H9 (cell line): ENCODE results near the gene MAN2C1. TPM values are rescaled to one million over a fixed set of nuclear protein-coding genes. Genes with fewer than 3 reads are reported as not detected.

Source experiments
- DNase-seq: peaks from one replicate; pipeline ENCODE4 v3.0.0-alpha.2; 2017
- H2AFZ ChIP-seq: one replicate; pipeline ENCODE4 v1.6.1; 2013; ENCODE audit warnings: mild to moderate bottlenecking, low read length, control low read depth, moderate library complexity
- H2AK5ac ChIP-seq: 2 replicates; pipeline ENCODE4 v1.6.1; 2013; ENCODE audit warnings: low read length, control low read depth, mixed read lengths; ENCODE audit not compliant: insufficient read length
- H2BK120ac ChIP-seq: one replicate; pipeline ENCODE4 v1.6.1; 2013; ENCODE audit warnings: low read depth, mild to moderate bottlenecking, low read length, control low read depth, inconsistent platforms; ENCODE audit not compliant: poor library complexity, severe bottlenecking
- H2BK12ac ChIP-seq: 2 replicates; pipeline ENCODE4 v1.6.1; 2013; ENCODE audit warnings: low read length, control low read depth, mixed read lengths, low read depth; ENCODE audit not compliant: insufficient read length
- H2BK15ac ChIP-seq: 2 replicates; pipeline ENCODE4 v1.6.1; 2013; ENCODE audit warnings: low read depth, low read length, control low read depth
- H2BK20ac ChIP-seq: one replicate; pipeline ENCODE4 v1.6.1; 2013; ENCODE audit warnings: low read depth, mild to moderate bottlenecking, low read length, control low read depth, inconsistent platforms; ENCODE audit not compliant: poor library complexity, severe bottlenecking
- H2BK5ac ChIP-seq: 2 replicates; pipeline ENCODE4 v1.6.1; 2013; ENCODE audit warnings: low read length, control low read depth, mixed read lengths; ENCODE audit not compliant: insufficient read length
- H3K14ac ChIP-seq: 2 replicates; pipeline ENCODE4 v1.6.1; 2013; ENCODE audit warnings: low read length, control low read depth; ENCODE audit not compliant: insufficient read depth
- H3K18ac ChIP-seq: 2 replicates; pipeline ENCODE4 v1.6.1; 2013; ENCODE audit warnings: low read depth, mild to moderate bottlenecking, mixed read lengths, low read length, control low read depth; ENCODE audit not compliant: insufficient read length
- H3K23ac ChIP-seq: 2 replicates; pipeline ENCODE4 v1.6.1; 2013; ENCODE audit warnings: low read length, control low read depth, mixed read lengths, low read depth; ENCODE audit not compliant: insufficient read length
- H3K23me2 ChIP-seq: 2 replicates; pipeline ENCODE4 v1.6.1; 2013; ENCODE audit warnings: low read depth, mild to moderate bottlenecking, mixed read lengths, low read length, control low read depth; ENCODE audit not compliant: insufficient read length, poor library complexity, severe bottlenecking
- H3K27ac ChIP-seq: 2 replicates; pipeline ENCODE4 v1.5.1; 2013; ENCODE audit warnings: low read length, control low read depth, mixed read lengths, low read depth; ENCODE audit not compliant: insufficient read length
- H3K27me3 ChIP-seq: 2 replicates; pipeline ENCODE4 v1.6.1; 2013; ENCODE audit warnings: low read length, control low read depth, inconsistent platforms; ENCODE audit not compliant: insufficient read depth
- H3K4ac ChIP-seq: 2 replicates; pipeline ENCODE4 v1.6.1; 2013; ENCODE audit warnings: low read depth, mild to moderate bottlenecking, control low read depth, inconsistent platforms, low read length, moderate library complexity
- H3K4me1 ChIP-seq: 2 replicates; pipeline ENCODE4 v1.6.1; 2013; ENCODE audit warnings: low read length, control low read depth, inconsistent platforms; ENCODE audit not compliant: insufficient read depth
- H3K4me2 ChIP-seq: 2 replicates; pipeline ENCODE4 v1.6.1; 2013; ENCODE audit warnings: low read length, control low read depth, mixed read lengths; ENCODE audit not compliant: insufficient read length, insufficient read depth
- H3K56ac ChIP-seq: 2 replicates; pipeline ENCODE4 v1.6.1; 2013; ENCODE audit warnings: low read depth, mild to moderate bottlenecking, mixed read lengths, low read length, control low read depth; ENCODE audit not compliant: insufficient read length
- H3K79me1 ChIP-seq: 2 replicates; pipeline ENCODE4 v1.6.1; 2013; ENCODE audit warnings: low read depth, mild to moderate bottlenecking, moderate library complexity, low read length, control low read depth, inconsistent platforms; ENCODE audit not compliant: insufficient read depth, poor library complexity, severe bottlenecking
- H3K79me2 ChIP-seq: 2 replicates; pipeline ENCODE4 v1.6.1; 2013; ENCODE audit warnings: low read length, control low read depth, inconsistent platforms; ENCODE audit not compliant: insufficient read depth
- H3K9ac ChIP-seq: 2 replicates; pipeline ENCODE4 v1.6.1; 2013; ENCODE audit warnings: low read length, control low read depth, mixed read lengths; ENCODE audit not compliant: insufficient read length; ENCODE audit errors: extremely low read depth
- H3K9me3 ChIP-seq: one replicate; pipeline ENCODE4 v1.6.1; 2013; ENCODE audit warnings: low read depth, low read length, inconsistent platforms; ENCODE audit not compliant: control insufficient read depth
- H3T11ph ChIP-seq: one replicate; pipeline ENCODE4 v1.6.1; 2013; ENCODE audit warnings: mild to moderate bottlenecking, low read length, control low read depth, inconsistent platforms
- H4K20me1 ChIP-seq: one replicate; pipeline ENCODE4 v1.6.1; 2013; ENCODE audit not compliant: control insufficient read depth, insufficient read length, insufficient read depth
- H4K5ac ChIP-seq: 2 replicates; pipeline ENCODE4 v1.6.1; 2013; ENCODE audit warnings: low read depth, mild to moderate bottlenecking, mixed read lengths, low read length, control low read depth; ENCODE audit not compliant: insufficient read length
- H4K8ac ChIP-seq: replicated peaks from 2 replicates; pipeline ENCODE4 v1.6.1; 2013; ENCODE audit warnings: low read length, control low read depth, mixed read lengths, low read depth; ENCODE audit not compliant: insufficient read length
- H4K91ac ChIP-seq: 2 replicates; pipeline ENCODE4 v1.6.1; 2013; ENCODE audit warnings: low read depth, mild to moderate bottlenecking, moderate library complexity, mixed read lengths, low read length, control low read depth; ENCODE audit not compliant: insufficient read length
- H3K27ac Mint-ChIP-seq, 3 experiments: 2 replicates in 2 of 3; 3 replicates in 1 of 3; pipeline ENCODE4 v1.8.0; 2020 to 2021; ENCODE audit warnings: mixed read lengths in 3 of 3, mild to moderate bottlenecking in 1 of 3, moderate library complexity in 1 of 3
- H3K27me3 Mint-ChIP-seq: 2 replicates; pipeline ENCODE4 v1.8.0; 2021; ENCODE audit warnings: low read depth, mild to moderate bottlenecking, moderate library complexity, mixed read lengths
- H3K36me3 Mint-ChIP-seq, 3 experiments: 2 replicates in 2 of 3; 3 replicates in 1 of 3; pipeline ENCODE4 v1.8.0; 2020 to 2021; ENCODE audit warnings: low read depth in 3 of 3, mixed read lengths in 3 of 3; ENCODE audit not compliant: insufficient read depth in 1 of 3
- H3K4me1 Mint-ChIP-seq, 2 experiments: 2 replicates each; pipeline ENCODE4 v1.8.0; 2020; ENCODE audit warnings: mixed read lengths in 2 of 2
- H3K4me3 Mint-ChIP-seq, 2 experiments: 2 replicates in 1 of 2; 3 replicates in 1 of 2; pipeline ENCODE4 v1.8.0; 2020 to 2021; ENCODE audit warnings: mild to moderate bottlenecking in 2 of 2, mixed read lengths in 2 of 2, moderate library complexity in 1 of 2
- H3K9me3 Mint-ChIP-seq, 2 experiments: 2 replicates in 1 of 2; 3 replicates in 1 of 2; pipeline ENCODE4 v1.8.0; 2020; ENCODE audit warnings: mild to moderate bottlenecking in 2 of 2, mixed read lengths in 2 of 2, moderate library complexity in 1 of 2
- WGBS: extraction: QIAGEN DNeasy Blood & Tissue Kit; methylation state at CpG from one replicate; pipeline ENCODE4 v1.1.7; 2013; ENCODE audit warnings: missing lambda C conversion rate, low lambda C conversion rate, mixed read lengths; ENCODE audit not compliant: insufficient read length; ENCODE audit errors: extremely low coverage; 5-methylcytosine and 5-hydroxymethylcytosine counted together
- total RNA-seq: library from RNA; stranded (reverse); gene quantifications from 2 replicates; pipeline ENCODE4 v1.2.1, GENCODE V29; 2021
- TF ChIP-seq, protein P1 (sequence below): fragments of 200-600 bp; sonication (generic); conservative IDR thresholded peaks from 3 replicates; pipeline ENCODE4 v1.8.0; 2021; ENCODE audit warnings: antibody characterized with exemption, mild to moderate bottlenecking

The MAN2C1 gene
- total RNA-seq, 1 experiment from 2014 or later: 112 TPM

DNA sequence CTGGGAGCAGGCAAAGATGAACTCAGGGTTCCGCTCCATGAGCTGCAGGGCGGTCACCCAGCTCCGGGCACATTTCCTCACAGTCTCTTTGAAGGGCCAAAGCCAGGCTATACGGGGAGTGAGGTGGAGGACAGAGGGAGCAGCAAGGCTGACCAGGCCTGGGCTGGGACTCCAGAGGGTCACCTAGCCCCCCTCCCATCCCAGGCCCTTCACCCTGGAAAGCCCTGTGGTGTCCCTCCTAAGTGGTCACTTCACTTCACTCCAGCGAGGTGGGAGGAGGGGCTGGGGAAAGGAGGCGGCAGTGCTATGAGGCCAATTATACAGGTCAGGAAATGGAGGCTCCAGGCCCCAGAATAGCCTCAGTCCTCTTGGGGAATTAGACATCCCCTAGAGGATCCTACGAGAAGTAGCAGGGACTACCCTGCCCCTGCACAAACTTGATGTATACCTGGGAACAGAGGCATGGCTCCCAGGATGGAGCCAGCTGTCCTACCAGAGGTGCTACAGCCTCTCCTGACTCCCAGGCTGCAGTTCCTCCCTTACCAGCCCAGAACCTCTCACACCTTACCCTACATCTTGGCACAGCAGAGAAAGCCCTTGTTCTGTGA, 5.7 kb downstream of the MAN2C1 start:
- Histone ChIP-seq H3K14ac (no peak overlapping the region), H3K9ac (no peak overlapping the region), H4K8ac (no peak overlapping the region), H3K79me1 (no peaks in the 10 kb centered on the region), H3K18ac (no peak overlapping the region), H2BK12ac (no peak overlapping the region), H3K27me3 (no peaks in the 10 kb centered on the region), H4K5ac (no peak overlapping the region), H3K9me3 (no peaks in the 10 kb centered on the region), H3K79me2 (no peaks in the 10 kb centered on the region), H2AK5ac (no peak overlapping the region), H3K56ac (no peak overlapping the region), H4K91ac (no peak overlapping the region), H3K23ac (no peak overlapping the region), H3K4me1 (no peaks in the 10 kb centered on the region; the same call in 1 of the 2 replicates), H3K27ac (no peak overlapping the region), H3K4me2 (no peak overlapping the region), H4K20me1 (no peaks in the 10 kb centered on the region), H2AFZ (no peak overlapping the region), H2BK120ac (no peak overlapping the region), H2BK15ac (no peak overlapping the region), H3K23me2 (no peaks in the 10 kb centered on the region), H3K4ac (no peak overlapping the region), H2BK5ac (no peak overlapping the region), H3T11ph (no peak overlapping the region), H2BK20ac (no peak overlapping the region)
- peak overlapping the region in 2 of 3 experiments; percentile 10 to 54; a peak in 2 of 7 replicates for H3K27ac Mint-ChIP-seq
- peaks cover 3% of the 10 kb centered on the region in 2 experiments; a peak in 1 of 4 replicates for H3K4me1 Mint-ChIP-seq
- no peak for DNase-seq
- H3K27me3 Mint-ChIP-seq: peaks cover 1% of the 10 kb centered on the region; the same call in 1 of the 2 replicates
- H3K4me3 Mint-ChIP-seq: no peak overlapping the region
- no CpG with 5 or more reads among the region's 7 CpGs for WGBS
- TF ChIP-seq, protein P1, sequence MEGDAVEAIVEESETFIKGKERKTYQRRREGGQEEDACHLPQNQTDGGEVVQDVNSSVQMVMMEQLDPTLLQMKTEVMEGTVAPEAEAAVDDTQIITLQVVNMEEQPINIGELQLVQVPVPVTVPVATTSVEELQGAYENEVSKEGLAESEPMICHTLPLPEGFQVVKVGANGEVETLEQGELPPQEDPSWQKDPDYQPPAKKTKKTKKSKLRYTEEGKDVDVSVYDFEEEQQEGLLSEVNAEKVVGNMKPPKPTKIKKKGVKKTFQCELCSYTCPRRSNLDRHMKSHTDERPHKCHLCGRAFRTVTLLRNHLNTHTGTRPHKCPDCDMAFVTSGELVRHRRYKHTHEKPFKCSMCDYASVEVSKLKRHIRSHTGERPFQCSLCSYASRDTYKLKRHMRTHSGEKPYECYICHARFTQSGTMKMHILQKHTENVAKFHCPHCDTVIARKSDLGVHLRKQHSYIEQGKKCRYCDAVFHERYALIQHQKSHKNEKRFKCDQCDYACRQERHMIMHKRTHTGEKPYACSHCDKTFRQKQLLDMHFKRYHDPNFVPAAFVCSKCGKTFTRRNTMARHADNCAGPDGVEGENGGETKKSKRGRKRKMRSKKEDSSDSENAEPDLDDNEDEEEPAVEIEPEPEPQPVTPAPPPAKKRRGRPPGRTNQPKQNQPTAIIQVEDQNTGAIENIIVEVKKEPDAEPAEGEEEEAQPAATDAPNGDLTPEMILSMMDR: peak; percentile 36; the same call in 1 of the 3 replicates
- H3K36me3 Mint-ChIP-seq: peaks cover 14 to 50% (median 49%) of the 10 kb centered on the region in 3 experiments; a peak in 6 of 7 replicates
- H3K9me3 Mint-ChIP-seq: no peaks in the 10 kb centered on the region
